GM10266 (cell line): ENCODE data around the gene FBLN1.

ENCODE experiments used
- DNase-seq: peaks from one replicate; pipeline ENCODE4 v3.0.0; 2012; ENCODE audit errors: extremely low spot score
- CTCF ChIP-seq: IDR thresholded peaks from 2 replicates; pipeline ENCODE4 v1.5.1; 2012; ENCODE audit warnings: mild to moderate bottlenecking, low read depth; ENCODE audit not compliant: control insufficient read depth, insufficient read depth; ENCODE audit errors: missing control alignments

The FBLN1 gene

GRCh38 chr22:45549762-45550378, 47.2 kb downstream of the FBLN1 start:
- no peak for DNase-seq
- no peak for TF ChIP-seq CTCF

GRCh38 chr22:45550416-45550815, 47.7 kb downstream of the FBLN1 start:
- DNase-seq: no peak
- TF ChIP-seq CTCF: no peak

GRCh38 chr22:45550891-45551290, 48.2 kb downstream of the FBLN1 start:
- no peak for DNase-seq

GRCh38 chr22:45551310-45552016, 48.8 kb downstream of the FBLN1 start:
- DNase-seq: no peak
- TF ChIP-seq CTCF: no peak

More at GRCh38 chr22:45550891-45551290, 48.2 kb downstream of the FBLN1 start:
- TF ChIP-seq CTCF: no peak

GRCh38 chr22:45552017-45552411, 49.3 kb downstream of the FBLN1 start:
- no peak for DNase-seq
- no peak for TF ChIP-seq CTCF

GRCh38 chr22:45552580-45553350, 50.1 kb downstream of the FBLN1 start:
- no peak for TF ChIP-seq CTCF
- DNase-seq: no peak

GRCh38 chr22:45553351-45554039, 50.8 kb downstream of the FBLN1 start:
- DNase-seq: peak; percentile 74
- TF ChIP-seq CTCF: peak; percentile 74
